Progenitor cell of endocrine pancreas (in vitro differentiated cells): ENCODE data around the gene PMEPA1. TPM values are rescaled to one million over a fixed set of nuclear protein-coding genes. Genes with fewer than 3 reads are reported as not detected.

Experiments used
- DNase-seq: peaks from one replicate; pipeline ENCODE4 v3.0.0; 2021; ENCODE audit warnings: low spot score; ENCODE audit not compliant: unreplicated experiment
- H3K27ac Mint-ChIP-seq: 2 replicates; pipeline ENCODE4 v1.8.0; 2021; ENCODE audit warnings: mild to moderate bottlenecking, moderate library complexity, mixed read lengths
- H3K27me3 Mint-ChIP-seq: 2 replicates; pipeline ENCODE4 v1.8.0; 2021; ENCODE audit warnings: mixed read lengths
- H3K36me3 Mint-ChIP-seq: 2 replicates; pipeline ENCODE4 v1.8.0; 2022; ENCODE audit warnings: mixed read lengths; ENCODE audit not compliant: insufficient read depth
- H3K4me1 Mint-ChIP-seq: 2 replicates; pipeline ENCODE4 v1.8.0; 2021; ENCODE audit warnings: low read depth, mixed read lengths
- H3K4me3 Mint-ChIP-seq: 2 replicates; pipeline ENCODE4 v1.8.0; 2021; ENCODE audit warnings: low read depth, mild to moderate bottlenecking, moderate library complexity, mixed read lengths
- H3K9me3 Mint-ChIP-seq: 2 replicates; pipeline ENCODE4 v1.8.0; 2021; ENCODE audit warnings: low read depth, mixed read lengths
- total RNA-seq: library from RNA; stranded (reverse); gene quantifications from 2 replicates; pipeline ENCODE4 v1.2.1, GENCODE V29; 2021
- TF ChIP-seq, protein P1 (sequence below): fragments of 200-600 bp; sonication (generic); IDR thresholded peaks from one replicate; pipeline ENCODE4 v1.5.0; 2021; ENCODE audit warnings: antibody characterized with exemption, mild to moderate bottlenecking; ENCODE audit not compliant: unreplicated experiment

Gene PMEPA1
- total RNA-seq, 1 donor from 2014 or later = 9.1 TPM

GRCh38 chr20:57628047-57628961 lies 81.5 kb downstream of the PMEPA1 start:
- peaks cover 13% of the 10 kb centered on the region for H3K27me3 Mint-ChIP-seq
- DNase-seq = no peak
- no peaks in the 10 kb centered on the region for H3K4me1 Mint-ChIP-seq
- H3K27ac Mint-ChIP-seq = no peak overlapping the region
- peaks cover 3% of the 10 kb centered on the region for H3K9me3 Mint-ChIP-seq
- H3K36me3 Mint-ChIP-seq = no peaks in the 10 kb centered on the region
- H3K4me3 Mint-ChIP-seq = no peak overlapping the region
- TF ChIP-seq, protein P1, sequence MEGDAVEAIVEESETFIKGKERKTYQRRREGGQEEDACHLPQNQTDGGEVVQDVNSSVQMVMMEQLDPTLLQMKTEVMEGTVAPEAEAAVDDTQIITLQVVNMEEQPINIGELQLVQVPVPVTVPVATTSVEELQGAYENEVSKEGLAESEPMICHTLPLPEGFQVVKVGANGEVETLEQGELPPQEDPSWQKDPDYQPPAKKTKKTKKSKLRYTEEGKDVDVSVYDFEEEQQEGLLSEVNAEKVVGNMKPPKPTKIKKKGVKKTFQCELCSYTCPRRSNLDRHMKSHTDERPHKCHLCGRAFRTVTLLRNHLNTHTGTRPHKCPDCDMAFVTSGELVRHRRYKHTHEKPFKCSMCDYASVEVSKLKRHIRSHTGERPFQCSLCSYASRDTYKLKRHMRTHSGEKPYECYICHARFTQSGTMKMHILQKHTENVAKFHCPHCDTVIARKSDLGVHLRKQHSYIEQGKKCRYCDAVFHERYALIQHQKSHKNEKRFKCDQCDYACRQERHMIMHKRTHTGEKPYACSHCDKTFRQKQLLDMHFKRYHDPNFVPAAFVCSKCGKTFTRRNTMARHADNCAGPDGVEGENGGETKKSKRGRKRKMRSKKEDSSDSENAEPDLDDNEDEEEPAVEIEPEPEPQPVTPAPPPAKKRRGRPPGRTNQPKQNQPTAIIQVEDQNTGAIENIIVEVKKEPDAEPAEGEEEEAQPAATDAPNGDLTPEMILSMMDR = no peak

DNA sequence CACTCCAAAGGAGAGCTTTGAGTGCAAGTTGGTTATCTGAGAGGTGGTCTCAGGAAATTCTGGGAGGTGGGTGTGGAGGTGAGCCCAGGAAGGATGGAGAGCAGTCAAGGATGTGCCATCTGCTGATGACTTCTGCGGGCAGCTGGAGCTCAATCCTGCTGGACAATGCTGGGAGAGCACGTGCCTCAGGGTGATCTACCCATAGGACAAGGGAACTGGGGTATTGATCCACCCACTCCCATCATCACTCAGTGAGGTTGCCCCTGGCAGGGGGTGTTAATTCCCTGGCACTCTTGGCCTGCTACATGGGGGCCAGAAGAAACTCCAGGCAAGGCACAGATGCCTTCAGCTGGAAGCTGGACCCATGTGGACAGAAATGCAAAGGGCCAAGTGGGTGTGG lies 82.5 kb downstream of the PMEPA1 start:
- TF ChIP-seq, protein P1 = no peak
- peaks cover 3% of the 10 kb centered on the region for H3K9me3 Mint-ChIP-seq
- no peak overlapping the region for H3K4me3 Mint-ChIP-seq

DNA sequence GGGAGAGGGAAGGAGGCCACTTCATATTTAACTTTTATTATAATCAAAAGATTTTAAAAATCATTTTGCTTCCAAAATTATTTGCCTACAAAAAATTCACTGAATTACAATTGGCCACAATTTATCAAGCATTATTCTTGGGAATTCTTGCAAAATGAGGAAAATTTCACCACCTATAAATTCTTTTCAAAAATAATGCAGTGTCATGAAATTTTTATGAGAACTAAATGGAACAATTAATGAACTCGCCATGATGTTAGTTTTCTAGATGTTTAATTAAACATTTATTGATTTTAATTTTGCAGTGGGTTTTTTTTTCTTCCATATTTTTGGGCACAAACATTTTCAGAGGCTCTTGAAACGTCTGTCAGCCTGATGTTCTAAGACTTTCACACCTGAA lies 83.8 kb downstream of the PMEPA1 start:
- TF ChIP-seq, protein P1 = no peak
- Mint-ChIP-seq H3K27me3 (peaks cover 12% of the 10 kb centered on the region), H3K4me3 (no peak overlapping the region), H3K4me1 (no peaks in the 10 kb centered on the region), H3K27ac (no peak overlapping the region), H3K36me3 (no peaks in the 10 kb centered on the region), H3K9me3 (peaks cover 3% of the 10 kb centered on the region)
- no peak for DNase-seq

More for the DNA sequence above, 82.5 kb downstream of the PMEPA1 start:
- no peak for DNase-seq
- no peak overlapping the region for H3K27ac Mint-ChIP-seq
- no peaks in the 10 kb centered on the region for H3K4me1 Mint-ChIP-seq
- no peaks in the 10 kb centered on the region for H3K36me3 Mint-ChIP-seq
- peaks cover 13% of the 10 kb centered on the region for H3K27me3 Mint-ChIP-seq

- no peak overlapping the region for H3K4me3 Mint-ChIP-seq
- H3K36me3 Mint-ChIP-seq = no peaks in the 10 kb centered on the region
- H3K27me3 Mint-ChIP-seq = peaks cover 12% of the 10 kb centered on the region
- no peak overlapping the region for H3K27ac Mint-ChIP-seq
- DNase-seq = no peak
- H3K9me3 Mint-ChIP-seq = peaks cover 3% of the 10 kb centered on the region
- TF ChIP-seq, protein P1 = no peak
- no peaks in the 10 kb centered on the region for H3K4me1 Mint-ChIP-seq
These were observed 84.4 kb downstream of the PMEPA1 start for GRCh38 chr20:57625181-57625958.

- TF ChIP-seq, protein P1 = no peak
- Mint-ChIP-seq H3K27me3 (peaks cover 17% of the 10 kb centered on the region), H3K27ac (no peak overlapping the region), H3K9me3 (no peaks in the 10 kb centered on the region), H3K4me3 (no peak overlapping the region), H3K4me1 (no peaks in the 10 kb centered on the region), H3K36me3 (no peaks in the 10 kb centered on the region)
- DNase-seq = no peak
These were observed 85.7 kb downstream of the PMEPA1 start for GRCh38 chr20:57624124-57624523.
